UCSD-AML1 (cell line): ENCODE data around the gene PNISR.
A peak's percentile ranks its signal among the peaks of the same experiment; 100 is the strongest.

Experiments
- DNase-seq: peaks from one replicate; lab custom pipeline; 2025; ENCODE audit not compliant: unreplicated experiment; lab: John Stamatoyannopoulos, UW

Gene PNISR

GRCh38 chr6:99412065-99412464, 13.0 kb downstream of the PNISR start:
- no peak for DNase-seq

DNA sequence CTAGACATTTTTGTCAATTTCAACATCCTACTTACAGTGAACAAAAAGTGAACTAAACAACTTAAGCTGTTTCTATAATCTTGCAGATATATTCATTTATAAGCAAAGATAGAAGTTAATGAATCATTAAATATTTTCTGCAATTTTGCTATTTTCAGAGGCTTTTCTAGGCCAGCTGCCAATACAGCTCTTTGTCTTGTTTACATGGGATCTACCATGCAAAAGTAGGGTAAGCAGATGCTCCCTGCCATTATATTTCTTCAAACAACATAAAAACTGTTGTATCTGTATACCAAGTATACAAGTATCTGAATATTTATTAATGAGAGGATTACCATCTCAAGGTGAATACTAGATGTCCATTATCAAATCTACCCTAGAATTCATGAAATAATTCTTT, 15.4 kb downstream of the PNISR start:
- DNase-seq = no peak

DNA sequence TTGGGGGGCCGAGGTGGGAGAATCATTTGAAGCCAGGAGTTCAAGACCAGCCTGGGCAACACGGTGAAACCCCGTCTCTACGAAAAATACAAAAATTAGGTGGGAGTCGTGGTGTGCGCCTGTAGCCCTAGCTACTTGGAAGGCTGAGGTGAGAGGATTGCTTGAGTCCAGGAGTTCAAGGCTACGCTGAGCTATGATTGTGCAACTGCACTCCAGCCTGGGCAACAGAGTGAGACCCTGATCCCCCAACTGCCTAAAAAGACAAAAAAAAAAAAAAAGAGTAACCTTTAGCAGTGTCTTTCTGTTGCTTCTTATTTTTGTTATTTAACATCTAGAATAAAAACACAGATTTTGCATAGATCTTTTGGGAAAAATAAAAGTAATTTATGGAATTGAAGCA, 18.0 kb downstream of the PNISR start:
- no peak for DNase-seq

GRCh38 chr6:99402448-99402847, 22.7 kb downstream of the PNISR start:
- DNase-seq = no peak

GRCh38 chr6:99397287-99397686, 27.8 kb downstream of the PNISR start:
- no peak for DNase-seq

- DNase-seq = peak; percentile 82
Observed at GRCh38 chr6:99393698-99394531, 31.2 kb downstream of the PNISR start, which contains the start of gene COQ3. Gene COQ3 (minus strand): TSS chr6:99394195. CDS start chr6:99394179, 16 bp downstream.

GRCh38 chr6:99393366-99393697, 31.8 kb downstream of the PNISR start:
- DNase-seq = no peak

DNA sequence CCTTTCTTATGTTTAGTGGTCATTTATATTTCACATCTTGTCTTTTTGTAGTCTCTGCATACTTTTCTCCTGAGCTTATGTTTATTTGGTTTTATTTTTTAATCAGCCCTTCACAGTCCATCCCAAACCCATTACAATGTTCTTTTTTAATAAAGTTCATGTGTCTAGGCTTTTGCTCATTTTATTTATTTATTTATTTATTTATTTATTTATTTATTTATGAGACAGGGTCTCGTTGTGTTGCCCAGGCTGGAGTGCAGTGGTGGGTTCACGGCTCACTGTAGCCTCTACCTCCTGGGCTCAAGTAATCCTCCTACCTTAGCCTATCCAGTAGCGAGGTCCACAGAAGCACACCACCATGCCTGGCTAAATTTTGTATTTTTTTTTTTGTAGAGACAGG, 34.2 kb downstream of the PNISR start:
- no peak for DNase-seq

DNA sequence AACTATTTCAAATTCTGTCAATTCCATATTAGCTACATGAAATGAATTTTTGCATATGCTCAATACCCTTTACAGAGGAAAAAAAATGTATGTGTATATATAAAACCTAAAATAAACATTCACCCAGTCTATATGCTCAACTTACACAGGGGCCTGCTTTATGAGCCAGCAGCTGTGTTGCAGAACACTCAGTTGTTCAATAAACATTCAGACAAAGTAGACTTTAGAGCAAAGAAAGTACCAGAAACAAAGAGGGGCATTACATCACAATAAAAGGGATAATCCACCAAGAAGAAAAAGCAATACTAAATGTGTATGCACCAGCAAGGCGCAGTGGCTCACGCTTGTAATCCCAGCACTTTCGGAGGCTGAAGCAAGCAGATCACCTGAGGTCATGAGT, 40.6 kb downstream of the PNISR start:
- no peak for DNase-seq

DNA sequence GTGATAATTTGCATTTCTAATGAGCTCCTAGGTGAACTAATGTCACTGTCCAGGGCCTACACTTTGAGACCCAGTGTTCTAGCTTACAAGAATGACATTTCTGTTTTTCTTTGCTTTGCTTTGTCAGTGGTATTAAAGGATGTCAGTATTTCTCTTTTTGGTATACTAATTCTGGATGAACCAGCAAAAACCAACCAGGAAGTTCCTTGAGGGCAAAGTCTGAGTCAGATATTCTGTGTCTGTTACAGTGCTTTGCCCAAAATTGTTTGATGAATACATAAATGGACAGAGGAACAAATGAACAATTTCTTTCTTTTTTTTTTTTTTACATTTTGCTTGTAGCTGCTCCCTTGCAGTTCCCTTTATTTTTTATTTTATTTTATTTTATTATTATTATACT, 46.5 kb downstream of the PNISR start:
- no peak for DNase-seq

GRCh38 chr6:99369533-99369932, 55.6 kb downstream of the PNISR start:
- no peak for DNase-seq

GRCh38 chr6:99366852-99367251, 58.3 kb downstream of the PNISR start:
- DNase-seq = no peak

DNA sequence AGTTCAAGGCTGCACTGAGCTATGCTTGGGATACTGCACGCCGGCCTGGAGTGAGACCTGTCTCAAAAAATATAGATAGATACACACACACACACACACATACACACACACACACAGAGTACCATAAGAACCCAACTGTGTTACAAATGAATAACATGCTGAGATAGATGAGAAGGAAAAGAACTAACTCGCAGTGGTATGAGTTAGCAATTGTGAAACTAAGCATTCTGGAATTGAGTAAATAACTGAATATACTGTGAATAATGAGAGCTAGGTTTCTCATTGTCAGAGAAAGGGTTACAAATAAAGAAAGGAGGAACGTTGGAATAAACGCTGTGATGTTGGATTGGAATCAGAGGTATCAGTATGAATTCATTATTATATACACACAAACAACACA, 61.1 kb downstream of the PNISR start:
- DNase-seq = no peak

- no peak for DNase-seq
Observed at GRCh38 chr6:99362678-99363268, 62.3 kb downstream of the PNISR start.

GRCh38 chr6:99359800-99360199, 65.3 kb downstream of the PNISR start:
- no peak for DNase-seq

GRCh38 chr6:99356641-99357040, 68.5 kb downstream of the PNISR start:
- no peak for DNase-seq

- no peak for DNase-seq
Observed at GRCh38 chr6:99354983-99355382, 70.1 kb downstream of the PNISR start.

GRCh38 chr6:99353126-99353525, 72.0 kb downstream of the PNISR start:
- DNase-seq = no peak

DNA sequence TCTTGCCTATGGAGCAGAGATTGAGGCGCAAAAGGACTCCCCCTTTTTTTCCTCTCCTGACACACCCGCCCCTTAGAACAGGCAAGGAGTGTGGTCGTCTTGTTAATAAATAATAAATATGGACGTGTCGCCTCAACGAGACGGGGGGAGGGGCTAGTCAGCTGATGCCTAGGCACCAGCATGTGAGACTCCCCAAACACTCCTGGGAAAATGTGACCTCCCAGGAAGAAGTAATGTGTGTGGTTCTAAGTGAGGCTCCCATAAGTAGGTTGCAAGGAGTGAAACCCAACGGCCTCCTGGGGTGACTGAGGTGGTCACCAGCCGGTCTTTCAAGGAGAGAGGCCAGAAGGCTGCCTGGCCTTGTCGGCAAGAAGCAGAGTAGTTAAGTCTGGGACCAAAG, 74.5 kb downstream of the PNISR start:
- no peak for DNase-seq

DNA sequence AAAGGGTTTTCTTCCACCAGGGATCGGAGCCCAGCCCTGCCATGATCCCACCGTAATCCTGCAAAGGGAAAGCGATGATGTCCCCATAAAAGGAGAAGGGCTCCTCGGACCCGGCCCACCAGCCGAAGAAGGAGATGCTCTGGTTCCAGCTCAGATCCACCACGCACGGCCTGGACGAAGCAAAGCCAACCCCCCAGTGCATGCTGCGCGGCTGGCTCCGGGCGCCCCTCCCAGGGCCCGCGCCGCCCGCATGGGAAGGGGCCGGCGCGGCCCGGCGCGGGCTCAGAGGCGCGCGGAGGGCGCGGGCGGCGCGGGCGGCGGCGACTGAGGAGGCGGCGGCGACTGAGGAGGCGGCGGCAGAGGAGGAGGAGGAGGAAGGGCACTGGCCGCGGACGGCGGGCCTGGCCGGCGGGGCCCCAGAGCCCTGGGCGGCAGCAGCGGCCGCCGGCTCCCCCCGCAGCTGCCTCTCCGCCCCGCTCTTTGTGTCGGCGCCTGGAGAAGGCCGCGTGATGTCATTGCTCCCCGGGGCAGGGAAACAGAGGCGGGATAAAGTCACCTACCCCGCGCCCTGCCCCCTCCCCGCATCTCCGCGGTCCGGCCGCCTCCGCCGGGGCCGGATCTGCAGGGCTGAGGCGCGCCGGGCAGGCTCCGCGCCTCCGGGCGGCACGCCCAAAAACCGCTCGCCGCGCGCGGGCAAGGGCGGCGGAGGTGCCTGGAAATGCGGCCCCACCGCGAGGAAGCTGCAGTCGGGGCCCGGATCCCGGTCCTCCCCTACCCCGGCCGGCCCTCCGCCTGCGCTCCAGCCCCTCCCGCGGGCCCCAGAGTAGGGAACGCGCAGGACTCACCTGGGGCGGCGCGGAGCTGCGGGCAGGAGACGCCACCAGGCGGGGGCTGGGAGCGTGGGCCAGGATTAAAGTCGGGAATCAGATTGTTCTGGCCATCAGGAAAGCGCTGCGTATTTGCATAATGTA, 75.7 kb downstream of the PNISR start, which contains the start of gene FAXC:
Gene FAXC (minus strand): TSS at position 504 of the 971 bp plus-strand sequence. CDS start 302 bp downstream, at position 202.
- DNase-seq = no peak
